GOT3 (cell line): ENCODE data around the gene TNS3.

Experiments
- DNase-seq: peaks from one replicate; lab custom pipeline; 2025; ENCODE audit warnings: mixed read lengths; lab: John Stamatoyannopoulos, UW

Gene TNS3

GRCh38 chr7:47540387-47541350 is 41.2 kb downstream of the TNS3 start:
- no peak for DNase-seq

GRCh38 chr7:47540053-47540386 is 41.9 kb downstream of the TNS3 start:
- no peak for DNase-seq

GRCh38 chr7:47539398-47540052 is 42.4 kb downstream of the TNS3 start:
- no peak for DNase-seq

- DNase-seq = no peak
Observed at GRCh38 chr7:47538846-47539311, 43.0 kb downstream of the TNS3 start.

- DNase-seq = no peak
Observed at GRCh38 chr7:47537716-47538675, 43.9 kb downstream of the TNS3 start.

- no peak for DNase-seq
Observed at GRCh38 chr7:47536661-47537611, 45.0 kb downstream of the TNS3 start.

- DNase-seq = no peak
Observed at GRCh38 chr7:47535704-47536628, 45.9 kb downstream of the TNS3 start.

- no peak for DNase-seq
Observed at GRCh38 chr7:47535035-47535703, 46.7 kb downstream of the TNS3 start.

- no peak for DNase-seq
Observed at GRCh38 chr7:47534322-47535034, 47.4 kb downstream of the TNS3 start.

- DNase-seq = no peak
Observed at GRCh38 chr7:47531584-47532492, 50.1 kb downstream of the TNS3 start.

GRCh38 chr7:47529826-47530555 is 51.9 kb downstream of the TNS3 start:
- no peak for DNase-seq

GRCh38 chr7:47529405-47529804 is 52.5 kb downstream of the TNS3 start:
- DNase-seq = no peak

- no peak for DNase-seq
Observed at GRCh38 chr7:47528471-47528870, 53.4 kb downstream of the TNS3 start.

- DNase-seq = no peak
Observed at GRCh38 chr7:47526466-47526865, 55.4 kb downstream of the TNS3 start.

- DNase-seq = no peak
Observed at GRCh38 chr7:47525066-47525623, 56.8 kb downstream of the TNS3 start.

GRCh38 chr7:47523401-47523800 is 58.5 kb downstream of the TNS3 start:
- no peak for DNase-seq
